HG02840 (cell line): ENCODE measurements around the gene UBQLNL.

Experiments used
- ATAC-seq: cut with Tn5 transposase; IDR thresholded peaks from one replicate; pipeline ENCODE4 v1.9.1; 2021; ENCODE audit warnings: mild to moderate bottlenecking, moderate library complexity, moderate number of reproducible peaks; ENCODE audit not compliant: unreplicated experiment, low FRiP score

The UBQLNL gene, protein sequence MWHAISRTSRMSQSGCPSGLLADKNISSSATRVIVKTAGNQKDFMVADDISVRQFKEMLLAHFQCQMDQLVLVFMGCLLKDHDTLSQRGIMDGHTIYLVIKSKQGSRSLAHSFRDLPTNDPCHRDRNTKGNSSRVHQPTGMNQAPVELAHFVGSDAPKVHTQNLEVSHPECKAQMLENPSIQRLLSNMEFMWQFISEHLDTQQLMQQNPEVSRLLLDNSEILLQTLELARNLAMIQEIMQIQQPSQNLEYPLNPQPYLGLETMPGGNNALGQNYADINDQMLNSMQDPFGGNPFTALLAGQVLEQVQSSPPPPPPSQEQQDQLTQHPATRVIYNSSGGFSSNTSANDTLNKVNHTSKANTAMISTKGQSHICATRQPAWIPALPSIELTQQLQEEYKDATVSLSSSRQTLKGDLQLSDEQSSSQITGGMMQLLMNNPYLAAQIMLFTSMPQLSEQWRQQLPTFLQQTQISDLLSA

DNA sequence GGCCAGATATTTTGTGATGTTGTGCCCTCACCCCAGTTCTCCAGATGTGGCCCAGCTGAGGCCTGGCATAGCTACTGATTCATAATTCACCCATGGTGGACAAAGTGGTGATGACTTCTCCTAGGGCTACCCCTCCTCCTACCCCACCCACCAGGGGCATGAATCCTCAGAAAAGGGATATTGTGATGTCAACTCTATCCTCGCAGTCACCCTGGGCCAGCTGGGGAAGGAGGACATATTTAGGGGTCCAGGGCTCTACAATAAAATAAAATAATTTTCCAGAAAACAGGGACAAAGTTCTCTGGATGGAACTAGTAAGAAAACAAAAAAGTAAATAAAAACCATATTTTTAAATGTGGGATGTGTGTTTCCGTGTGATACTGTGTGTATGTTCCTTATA is at the start of gene UBQLNL:
UBQLNL (minus strand) TSS at position 101 of the 400 bp plus-strand sequence. CDS start 258 bp downstream, outside the sequence.
- ATAC-seq: no peak

- no peak for ATAC-seq
Observed at GRCh38 chr11:5564259-5565019, 47.9 kb upstream of the UBQLNL start.

DNA sequence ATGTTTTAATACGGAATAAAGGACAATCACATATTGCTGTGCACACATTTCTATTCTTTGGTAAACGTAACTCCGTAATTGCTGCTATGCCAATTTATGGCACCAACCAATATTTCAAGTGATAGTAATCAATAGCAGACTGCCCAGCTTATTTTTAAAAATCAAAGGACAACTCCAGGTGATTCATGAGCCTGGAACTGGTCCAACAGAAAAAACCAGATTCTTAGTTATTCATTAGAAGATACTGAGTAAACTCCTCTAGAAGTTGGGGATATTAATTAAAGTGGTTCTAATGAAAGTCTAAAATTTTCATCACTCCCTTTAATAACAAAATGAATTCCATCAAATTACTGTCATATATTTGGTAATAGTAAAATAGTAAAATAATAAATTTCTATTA is 41.3 kb upstream of the UBQLNL start:
- no peak for ATAC-seq

DNA sequence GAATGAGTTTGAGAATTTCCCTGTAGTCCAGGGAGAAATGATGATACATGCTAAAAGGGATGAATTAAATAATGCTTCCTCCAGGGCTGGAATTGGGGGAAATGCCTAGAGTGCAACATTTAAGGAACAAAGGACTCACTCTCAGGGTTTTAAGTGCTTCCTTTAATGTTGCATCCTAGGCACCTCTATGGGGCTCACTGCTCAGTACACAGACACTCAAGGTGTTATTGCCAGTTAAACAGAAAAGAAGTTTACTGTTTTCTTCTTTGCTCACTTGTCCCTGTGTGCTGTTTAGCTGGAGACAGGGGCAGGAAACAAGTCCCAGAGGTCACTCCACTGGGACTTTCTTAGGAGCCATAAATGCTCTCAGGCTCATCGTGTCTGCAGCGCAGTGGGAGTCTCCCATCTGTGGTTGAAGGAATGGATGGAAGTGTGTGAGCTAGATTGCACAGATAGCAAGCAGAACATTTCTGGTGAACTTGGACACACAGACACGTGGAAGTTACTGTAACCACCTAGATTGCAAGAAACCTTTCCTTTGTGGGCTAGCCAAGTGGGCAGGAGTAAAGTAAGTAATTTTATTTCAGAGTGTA is 40.2 kb upstream of the UBQLNL start:
- ATAC-seq: no peak

DNA sequence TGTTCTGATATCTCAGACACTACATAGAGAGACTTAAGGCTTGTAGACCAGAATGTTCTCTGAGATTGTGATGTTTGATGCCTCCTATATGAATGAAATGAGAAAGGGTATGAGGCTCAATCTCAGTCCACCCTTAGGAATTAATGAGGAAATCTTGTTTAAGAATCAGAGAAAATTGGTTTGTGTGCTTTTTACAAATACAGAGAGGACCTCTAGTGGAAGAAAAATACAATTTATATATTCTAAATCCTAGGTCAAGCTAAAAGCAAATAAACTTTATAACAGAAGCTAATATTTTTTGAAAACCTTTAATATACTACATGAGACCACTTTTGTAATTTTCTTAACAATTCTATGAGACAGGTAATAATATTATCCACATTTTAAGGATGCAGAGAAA is 36.8 kb upstream of the UBQLNL start:
- no peak for ATAC-seq

GRCh38 chr11:5550440-5551095 is 34.1 kb upstream of the UBQLNL start:
- ATAC-seq: no peak

DNA sequence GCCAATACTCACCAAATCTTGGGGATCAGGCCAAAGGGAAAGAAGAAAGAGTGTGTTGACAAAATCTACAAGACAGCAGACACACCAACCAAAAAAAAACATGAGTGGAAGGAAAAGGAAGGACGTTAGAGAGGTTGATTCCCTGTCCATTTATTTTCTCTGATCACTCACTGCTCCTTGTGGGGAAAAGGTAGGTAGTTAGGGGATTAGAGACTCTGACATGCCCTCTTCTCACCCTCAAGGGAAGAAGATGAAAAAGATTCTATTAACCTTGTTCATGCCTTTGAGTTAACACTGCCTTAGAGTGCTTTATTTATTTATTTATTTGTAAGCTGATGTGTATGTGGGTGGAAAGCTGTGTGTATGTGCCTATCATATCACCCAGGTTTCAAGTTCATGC is 31.9 kb upstream of the UBQLNL start, which contains the start of gene OR52H1:
OR52H1 (minus strand) TSS at position 101 of the 400 bp plus-strand sequence. CDS start 3,035 bp downstream, outside the sequence.
- ATAC-seq: no peak

- peak; percentile 69 for ATAC-seq
Observed at GRCh38 chr11:5547982-5548381, 31.5 kb upstream of the UBQLNL start.

DNA sequence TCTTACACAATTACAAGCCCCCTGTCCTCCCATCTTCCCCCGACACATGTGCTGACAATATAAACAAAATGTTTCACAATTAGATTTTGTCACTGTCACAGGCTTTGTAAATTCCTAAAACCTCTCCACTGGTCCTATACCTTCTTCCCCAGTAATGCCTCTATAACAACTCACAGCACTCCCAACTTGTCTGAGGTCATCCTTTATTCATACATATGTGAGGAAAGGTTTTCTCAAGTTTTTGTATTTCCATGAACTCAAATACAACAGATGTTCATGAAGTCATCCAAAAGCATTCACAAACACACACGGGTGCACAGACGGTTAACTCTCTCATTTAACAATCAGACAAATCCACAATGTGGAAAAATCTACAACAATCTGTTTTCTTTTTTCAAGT is 30.0 kb upstream of the UBQLNL start:
- ATAC-seq: no peak

DNA sequence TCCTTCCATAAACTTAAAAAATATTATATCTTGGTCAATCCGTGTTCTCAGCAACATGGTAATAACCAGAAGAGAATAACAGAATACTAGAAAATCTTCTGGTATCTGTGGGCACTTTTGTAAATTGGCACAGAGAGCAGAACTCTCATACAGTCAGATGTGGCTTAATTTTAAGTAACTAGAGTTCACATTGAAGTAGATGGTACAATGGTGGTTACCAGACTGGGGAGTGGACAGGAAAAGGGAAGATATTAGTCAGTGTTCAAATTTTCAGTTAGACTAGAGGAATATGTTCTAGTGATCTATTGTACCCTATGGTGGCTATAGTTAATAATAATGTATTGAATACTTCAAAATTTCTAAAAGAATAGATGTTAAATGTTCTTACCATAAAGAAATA is 24.9 kb upstream of the UBQLNL start:
- ATAC-seq: no peak

DNA sequence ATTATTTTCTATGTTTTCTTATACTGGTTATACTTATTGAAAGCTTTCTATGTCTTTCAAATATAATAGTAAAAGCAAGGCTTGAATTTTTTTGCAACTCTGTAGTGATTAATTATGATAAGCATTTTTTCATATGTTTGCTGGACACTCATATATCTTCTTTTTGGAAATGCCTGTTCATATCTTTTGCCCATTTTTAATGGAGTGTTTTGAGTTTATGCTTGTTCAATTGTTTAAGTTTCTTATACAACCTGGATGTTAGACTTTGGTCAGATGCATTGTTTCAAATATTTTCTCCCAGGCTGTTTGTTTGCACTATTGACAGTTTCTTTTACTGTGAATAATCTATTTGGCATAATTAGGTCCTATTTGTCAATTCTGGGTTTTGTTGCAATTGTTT is 20.0 kb upstream of the UBQLNL start:
- no peak for ATAC-seq

DNA sequence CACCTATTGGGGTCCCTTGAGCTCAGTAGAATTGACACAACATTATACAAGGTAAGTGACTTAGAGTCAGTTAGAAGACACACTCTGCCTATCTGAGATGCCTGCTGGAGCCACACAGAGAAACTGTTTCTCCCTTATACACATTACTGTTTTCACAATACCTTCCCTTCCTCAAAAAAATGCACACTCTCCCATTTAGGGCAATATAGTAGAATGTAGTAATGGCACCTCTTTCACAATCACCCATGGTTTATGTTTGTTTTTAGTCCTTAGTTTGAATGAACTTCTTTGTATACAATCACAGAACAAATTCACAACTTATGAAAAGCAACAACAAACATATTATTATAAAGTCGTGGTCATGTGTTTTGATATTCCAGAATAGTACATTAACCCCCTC is 17.5 kb upstream of the UBQLNL start:
- no peak for ATAC-seq

DNA sequence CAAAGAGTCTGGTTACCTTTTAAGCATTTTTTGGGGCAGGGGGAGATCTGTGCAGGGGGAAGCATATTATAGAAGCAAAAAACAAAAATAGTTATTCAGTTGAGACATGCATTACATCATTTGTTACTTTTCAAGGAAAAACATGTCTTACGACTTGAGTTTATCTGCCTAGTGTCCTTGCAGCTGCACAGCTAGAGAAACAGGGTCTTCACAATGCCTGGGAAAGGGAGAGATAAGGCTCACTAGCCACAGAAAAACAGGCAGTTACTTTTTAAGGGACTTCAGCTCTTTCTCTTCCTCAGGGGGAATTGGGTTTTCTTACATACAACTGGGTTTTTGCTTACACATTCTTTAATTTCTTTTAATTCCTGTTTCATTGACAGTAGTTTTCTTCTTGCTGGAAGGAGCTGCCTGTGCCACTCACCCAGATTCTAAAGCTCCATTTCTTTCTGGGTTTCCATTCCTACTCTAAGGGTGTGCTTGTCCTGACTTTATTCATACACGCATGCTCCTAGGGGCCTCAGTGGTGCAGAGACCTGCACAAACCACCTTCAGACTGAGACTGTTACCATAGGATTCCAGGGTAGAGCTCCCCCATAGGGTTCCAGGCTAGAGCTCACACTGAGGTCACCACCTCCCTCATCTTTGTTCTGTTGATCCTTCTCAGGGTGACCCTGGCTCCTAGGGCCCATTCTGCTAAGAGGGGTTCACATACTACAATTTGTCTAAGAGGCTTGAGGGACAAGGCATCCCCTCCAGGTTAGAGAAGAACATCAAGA is 14.7 kb upstream of the UBQLNL start:
- ATAC-seq: no peak

DNA sequence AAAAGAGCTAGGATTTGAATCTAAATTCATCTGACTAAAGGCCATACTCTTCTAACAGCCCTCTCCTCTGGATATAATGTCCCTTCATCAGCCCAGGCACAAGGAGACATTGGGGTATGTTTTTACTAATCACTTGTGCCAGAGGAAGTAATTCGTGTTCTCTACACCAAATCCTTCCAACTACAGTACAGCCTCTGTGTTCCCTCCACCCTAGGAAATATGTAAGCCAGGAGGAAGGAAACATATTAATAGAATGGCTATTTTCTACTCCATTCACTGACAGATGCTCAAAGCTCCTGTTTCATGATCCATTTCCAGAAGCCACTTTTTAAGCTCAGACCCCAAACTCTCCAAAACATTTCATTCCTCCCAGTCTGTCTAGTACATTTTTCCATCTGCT is 12.0 kb upstream of the UBQLNL start:
- no peak for ATAC-seq

- no peak for ATAC-seq
Observed at GRCh38 chr11:5527716-5528115, 11.2 kb upstream of the UBQLNL start.

GRCh38 chr11:5524756-5525155 is 8.3 kb upstream of the UBQLNL start:
- ATAC-seq: no peak

GRCh38 chr11:5522308-5522707 is 5.8 kb upstream of the UBQLNL start:
- no peak for ATAC-seq

DNA sequence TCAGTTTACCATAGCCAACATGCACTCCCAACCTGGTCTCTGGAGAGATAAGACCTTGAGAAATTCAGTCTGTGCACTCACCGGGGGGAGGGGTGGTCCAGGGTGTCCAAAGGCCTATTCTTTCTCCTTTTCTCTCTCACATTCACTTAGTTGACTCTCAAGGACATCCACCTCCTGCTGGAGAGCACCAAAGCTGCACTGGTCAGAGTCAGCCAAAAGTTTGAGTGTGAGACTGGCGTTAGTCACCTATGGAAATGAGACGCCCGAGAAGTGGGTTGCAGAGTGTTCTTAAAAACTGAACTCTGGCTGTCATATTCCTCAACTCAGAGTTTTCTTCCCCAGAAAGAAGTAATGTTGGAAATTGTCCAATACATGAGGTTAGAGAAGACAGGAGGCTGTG is 5.0 kb upstream of the UBQLNL start:
- no peak for ATAC-seq

GRCh38 chr11:5514841-5515240 is 1.7 kb downstream of the UBQLNL start:
- no peak for ATAC-seq

GRCh38 chr11:5509803-5510202 is 6.7 kb downstream of the UBQLNL start, which contains the start of gene UBQLN3:
TSS of gene UBQLN3 (minus strand) at chr11:5509957. CDS start at chr11:5509558, 399 bp downstream.
- ATAC-seq: no peak
